Cardiac muscle cell (in vitro differentiated cells and primary cell): ENCODE data around the gene EHBP1L1. TPM values are rescaled to one million over a fixed set of nuclear protein-coding genes. Genes with fewer than 3 reads are reported as not detected.

ENCODE experiments used
- DNase-seq, 2 donors: peaks; one replicate each; pipeline versions ENCODE4 v3.0.0 to v3.0.0-alpha.2; 2010 to 2017; ENCODE audit warnings: low read depth in 1 of 2, low spot score in 1 of 2
- H3K27ac ChIP-seq: fragments of 200-600 bp; sonication (generic); 2 replicates; pipeline ENCODE4 v1.5.1; 2016
- H3K27me3 ChIP-seq: fragments of 200-600 bp; sonication (generic); 2 replicates; pipeline ENCODE4 v1.6.0; 2016; ENCODE audit warnings: control low read depth
- H3K36me3 ChIP-seq: fragments of 200-600 bp; sonication (generic); 2 replicates; pipeline ENCODE4 v1.5.1; 2016; ENCODE audit warnings: control low read depth
- H3K4me1 ChIP-seq: fragments of 200-600 bp; sonication (generic); 2 replicates; pipeline ENCODE4 v1.8.1; 2017; ENCODE audit warnings: low read depth, mild to moderate bottlenecking, mixed run types
- H3K4me3 ChIP-seq: fragments of 200-600 bp; sonication (generic); 2 replicates; pipeline ENCODE4 v1.5.1; 2016; ENCODE audit warnings: mild to moderate bottlenecking
- H3K9me3 ChIP-seq: fragments of 200-600 bp; sonication (generic); 2 replicates; pipeline ENCODE4 v1.5.1; 2017; ENCODE audit warnings: low read depth, mild to moderate bottlenecking, control low read depth
- polyA plus RNA-seq: library from polyadenylated mRNA; unstranded; fragments of >200 nt; fragmentation: Nextera tagmentation; extraction: Ambion mirVana; gene quantifications from 2 replicates; pipeline ENCODE4 v1.2.1, GENCODE V29; 2016
- total RNA-seq: library from RNA; depleted of rRNA; stranded (reverse); fragments of >200 nt; gene quantifications from 2 replicates; pipeline ENCODE4 v1.2.3, GENCODE V29; 2016
- TF ChIP-seq, protein P1 (sequence below): IDR thresholded peaks from 2 replicates; pipeline ENCODE4 v1.5.1; 2012; ENCODE audit warnings: low read depth, mild to moderate bottlenecking, low read length

The EHBP1L1 gene
- total and polyA plus RNA-seq, 2 experiments from 2014 or later: 14.2 to 50.5 TPM

- Histone ChIP-seq H3K4me1 (peaks cover 17% of the 10 kb centered on the region), H3K9me3 (no peaks in the 10 kb centered on the region), H3K27ac (no peak overlapping the region), H3K27me3 (peaks cover 32% of the 10 kb centered on the region), H3K4me3 (no peak overlapping the region), H3K36me3 (no peaks in the 10 kb centered on the region)
- no peak for DNase-seq
- TF ChIP-seq, protein P1, sequence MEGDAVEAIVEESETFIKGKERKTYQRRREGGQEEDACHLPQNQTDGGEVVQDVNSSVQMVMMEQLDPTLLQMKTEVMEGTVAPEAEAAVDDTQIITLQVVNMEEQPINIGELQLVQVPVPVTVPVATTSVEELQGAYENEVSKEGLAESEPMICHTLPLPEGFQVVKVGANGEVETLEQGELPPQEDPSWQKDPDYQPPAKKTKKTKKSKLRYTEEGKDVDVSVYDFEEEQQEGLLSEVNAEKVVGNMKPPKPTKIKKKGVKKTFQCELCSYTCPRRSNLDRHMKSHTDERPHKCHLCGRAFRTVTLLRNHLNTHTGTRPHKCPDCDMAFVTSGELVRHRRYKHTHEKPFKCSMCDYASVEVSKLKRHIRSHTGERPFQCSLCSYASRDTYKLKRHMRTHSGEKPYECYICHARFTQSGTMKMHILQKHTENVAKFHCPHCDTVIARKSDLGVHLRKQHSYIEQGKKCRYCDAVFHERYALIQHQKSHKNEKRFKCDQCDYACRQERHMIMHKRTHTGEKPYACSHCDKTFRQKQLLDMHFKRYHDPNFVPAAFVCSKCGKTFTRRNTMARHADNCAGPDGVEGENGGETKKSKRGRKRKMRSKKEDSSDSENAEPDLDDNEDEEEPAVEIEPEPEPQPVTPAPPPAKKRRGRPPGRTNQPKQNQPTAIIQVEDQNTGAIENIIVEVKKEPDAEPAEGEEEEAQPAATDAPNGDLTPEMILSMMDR: no peak
These were observed 13.8 kb downstream of the EHBP1L1 start for GRCh38 chr11:65589444-65590239.

- DNase-seq: peak in 1 of 2 donors; percentile 50
- TF ChIP-seq, protein P1: no peak
- Histone ChIP-seq H3K4me3 (no peak overlapping the region), H3K27ac (no peak overlapping the region), H3K36me3 (no peaks in the 10 kb centered on the region), H3K9me3 (no peaks in the 10 kb centered on the region), H3K4me1 (peaks cover 17% of the 10 kb centered on the region), H3K27me3 (peaks cover 25% of the 10 kb centered on the region)
These were observed 14.4 kb downstream of the EHBP1L1 start for GRCh38 chr11:65590240-65590738.

- Histone ChIP-seq H3K4me3 (peak overlapping the region; percentile 21), H3K9me3 (no peaks in the 10 kb centered on the region), H3K36me3 (no peaks in the 10 kb centered on the region), H3K27me3 (peaks cover 18% of the 10 kb centered on the region), H3K4me1 (peaks cover 14% of the 10 kb centered on the region), H3K27ac (no peak overlapping the region)
- TF ChIP-seq, protein P1: no peak
- DNase-seq: peak; percentile 38 to 69
These were observed 16.3 kb downstream of the EHBP1L1 start for GRCh38 chr11:65591939-65592857.

- H3K4me1 ChIP-seq: peaks cover 6% of the 10 kb centered on the region
These were observed 17.1 kb downstream of the EHBP1L1 start for GRCh38 chr11:65592858-65593517.

More at GRCh38 chr11:65592858-65593517, 17.1 kb downstream of the EHBP1L1 start:
- H3K27me3 ChIP-seq: peaks cover 18% of the 10 kb centered on the region
- no peak overlapping the region for H3K4me3 ChIP-seq
- H3K36me3 ChIP-seq: peaks cover under 1% of the 10 kb centered on the region
- H3K27ac ChIP-seq: no peak overlapping the region
- TF ChIP-seq, protein P1: no peak
- no peaks in the 10 kb centered on the region for H3K9me3 ChIP-seq
- no peak for DNase-seq
